Measurements from ENCODE around the gene SF3B2. TPM values are rescaled to one million over a fixed set of nuclear protein-coding genes. Genes with fewer than 3 reads are reported as not detected.
A peak's percentile ranks its signal among the peaks of the same experiment; 100 is the strongest.

Gene SF3B2, protein sequence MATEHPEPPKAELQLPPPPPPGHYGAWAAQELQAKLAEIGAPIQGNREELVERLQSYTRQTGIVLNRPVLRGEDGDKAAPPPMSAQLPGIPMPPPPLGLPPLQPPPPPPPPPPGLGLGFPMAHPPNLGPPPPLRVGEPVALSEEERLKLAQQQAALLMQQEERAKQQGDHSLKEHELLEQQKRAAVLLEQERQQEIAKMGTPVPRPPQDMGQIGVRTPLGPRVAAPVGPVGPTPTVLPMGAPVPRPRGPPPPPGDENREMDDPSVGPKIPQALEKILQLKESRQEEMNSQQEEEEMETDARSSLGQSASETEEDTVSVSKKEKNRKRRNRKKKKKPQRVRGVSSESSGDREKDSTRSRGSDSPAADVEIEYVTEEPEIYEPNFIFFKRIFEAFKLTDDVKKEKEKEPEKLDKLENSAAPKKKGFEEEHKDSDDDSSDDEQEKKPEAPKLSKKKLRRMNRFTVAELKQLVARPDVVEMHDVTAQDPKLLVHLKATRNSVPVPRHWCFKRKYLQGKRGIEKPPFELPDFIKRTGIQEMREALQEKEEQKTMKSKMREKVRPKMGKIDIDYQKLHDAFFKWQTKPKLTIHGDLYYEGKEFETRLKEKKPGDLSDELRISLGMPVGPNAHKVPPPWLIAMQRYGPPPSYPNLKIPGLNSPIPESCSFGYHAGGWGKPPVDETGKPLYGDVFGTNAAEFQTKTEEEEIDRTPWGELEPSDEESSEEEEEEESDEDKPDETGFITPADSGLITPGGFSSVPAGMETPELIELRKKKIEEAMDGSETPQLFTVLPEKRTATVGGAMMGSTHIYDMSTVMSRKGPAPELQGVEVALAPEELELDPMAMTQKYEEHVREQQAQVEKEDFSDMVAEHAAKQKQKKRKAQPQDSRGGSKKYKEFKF
- 179 and 196 TPM in 2 replicates for total RNA-seq
- polyA plus RNA-seq: 99.4 and 132 TPM in 2 replicates
- 127 and 139 TPM in 2 replicates for polyA plus RNA-seq (2011; cell fraction: cytosol; rRNA removed)
- polyA plus RNA-seq (2011; cell fraction: nucleus; rRNA removed): 131 and 143 TPM in 2 replicates
- polyA plus RNA-seq (2012): 160 and 170 TPM in 2 replicates
- polyA minus RNA-seq: 37.8 and 42.4 TPM in 2 replicates
- 65.5 TPM for polyA minus RNA-seq (2011; cell fraction: cytosol; rRNA and poly(A)+ RNA removed)
- polyA minus RNA-seq (2011; cell fraction: nucleus; rRNA and poly(A)+ RNA removed): 32.6 and 36.4 TPM in 2 replicates
- Bru-seq, nascent RNA: percentile 88 among the genes with signal in this experiment
- BruChase-seq, experiment 1, labeled RNA remaining after a 6-hour chase: percentile 97 among the genes with signal in this experiment
- percentile 93 among the genes with signal in this experiment for BruChase-seq, experiment 2, labeled RNA remaining after a 2-hour chase
- long read RNA-seq, transcript SF3B2-201 (22 exons, 2,903 nt): major isoform, 253 of 361 reads
- long read RNA-seq, partial matches to known transcripts: 41 of 361 reads
- long read RNA-seq, other reads (novel, unspliced or antisense): 66 of 361 reads

DNA sequence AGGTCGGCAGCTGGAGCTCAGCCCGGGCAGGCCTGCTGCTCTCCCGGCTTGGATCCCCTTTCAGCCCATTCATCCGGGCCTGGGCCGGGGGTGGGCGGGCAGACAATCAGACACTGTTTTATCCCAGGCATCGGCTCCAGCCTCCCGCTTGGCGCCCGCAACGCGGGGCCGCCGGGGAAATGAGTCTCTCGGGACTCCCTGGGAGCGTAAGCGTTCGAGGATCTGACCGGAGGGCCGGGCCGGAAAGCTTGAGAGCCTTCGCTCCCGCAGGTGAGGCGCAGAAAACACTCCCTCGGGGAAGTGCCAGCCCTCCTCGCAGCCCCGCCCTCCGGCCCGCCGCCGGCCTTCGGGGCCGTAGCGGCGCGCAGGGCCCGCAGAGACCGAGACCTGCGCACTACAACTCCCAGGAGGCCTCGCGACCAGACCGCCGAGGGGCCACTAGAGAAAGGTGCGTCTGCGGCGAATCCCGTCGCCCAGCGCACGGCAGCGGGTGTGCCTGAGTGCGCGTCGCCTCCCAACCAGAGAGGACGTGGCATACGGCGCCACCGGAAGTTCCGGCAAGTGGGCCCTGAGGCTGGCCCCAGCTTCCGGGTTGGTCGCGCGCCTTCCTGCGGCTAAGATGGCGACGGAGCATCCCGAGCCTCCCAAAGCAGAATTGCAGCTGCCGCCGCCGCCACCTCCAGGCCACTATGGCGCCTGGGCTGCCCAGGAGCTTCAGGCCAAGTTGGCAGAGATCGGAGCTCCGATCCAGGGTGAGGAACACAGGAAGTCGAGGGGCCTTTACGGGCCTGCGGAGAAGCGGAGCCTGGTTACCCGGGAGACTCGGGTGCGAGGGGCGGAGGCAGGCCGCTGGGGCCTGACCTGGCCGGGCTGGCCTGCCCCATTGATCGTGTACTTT is at the start of gene SF3B2:
SF3B2 (plus strand) TSS at position 599 of the 898 bp plus-strand sequence; CDS start at position 620, 21 bp downstream.
- DNase-seq (ENCODE audit: low read depth, low spot score): peak; percentile 99
- H3K79me2 ChIP-seq (ENCODE audit: control insufficient read depth, insufficient read depth, low read length): peaks cover 28% of the 10 kb centered on the region
- no peaks in the 10 kb centered on the region for H3K9me3 ChIP-seq (replicated peaks; ENCODE audit: control insufficient read depth, insufficient read depth, low read length)
- intact Hi-C loops (cut with micrococcal nuclease): loop anchor here (1.0 to 5.0 kb wide), 4 partner anchors 16 to 192 kb away; partner anchors contain the start of genes BANF1, C11orf68, DRAP1 and EIF1AD
- peak within 1 kb of the TSS; percentile 89 for H3K4me2 ChIP-seq (ENCODE audit: insufficient read depth, low read length)
- peaks cover 13 to 18% of the 10 kb centered on the region in 2 experiments for H3K36me3 ChIP-seq (ENCODE audit: control insufficient read depth in 2 of 2, extremely low read depth in 1 of 2, insufficient read depth in 2 of 2, low read length in 2 of 2)
- peak within 1 kb of the TSS; percentile 67 to 93 (median 80) for H3K4me3 ChIP-seq (replicated peaks in 1 of 3; ENCODE audit: insufficient read depth in 1 of 3, low read depth in 1 of 3, low read length in 3 of 3)
- POLR2A ChIA-PET: interaction anchor here (0.6 to 1.1 kb wide), 3 partner anchors 11 to 137 kb away, joined by 3 to 4 read pairs (median 3); partner anchors contain the start of gene BANF1
- TF ChIP-seq, protein P1, sequence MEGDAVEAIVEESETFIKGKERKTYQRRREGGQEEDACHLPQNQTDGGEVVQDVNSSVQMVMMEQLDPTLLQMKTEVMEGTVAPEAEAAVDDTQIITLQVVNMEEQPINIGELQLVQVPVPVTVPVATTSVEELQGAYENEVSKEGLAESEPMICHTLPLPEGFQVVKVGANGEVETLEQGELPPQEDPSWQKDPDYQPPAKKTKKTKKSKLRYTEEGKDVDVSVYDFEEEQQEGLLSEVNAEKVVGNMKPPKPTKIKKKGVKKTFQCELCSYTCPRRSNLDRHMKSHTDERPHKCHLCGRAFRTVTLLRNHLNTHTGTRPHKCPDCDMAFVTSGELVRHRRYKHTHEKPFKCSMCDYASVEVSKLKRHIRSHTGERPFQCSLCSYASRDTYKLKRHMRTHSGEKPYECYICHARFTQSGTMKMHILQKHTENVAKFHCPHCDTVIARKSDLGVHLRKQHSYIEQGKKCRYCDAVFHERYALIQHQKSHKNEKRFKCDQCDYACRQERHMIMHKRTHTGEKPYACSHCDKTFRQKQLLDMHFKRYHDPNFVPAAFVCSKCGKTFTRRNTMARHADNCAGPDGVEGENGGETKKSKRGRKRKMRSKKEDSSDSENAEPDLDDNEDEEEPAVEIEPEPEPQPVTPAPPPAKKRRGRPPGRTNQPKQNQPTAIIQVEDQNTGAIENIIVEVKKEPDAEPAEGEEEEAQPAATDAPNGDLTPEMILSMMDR (IDR thresholded peaks at IDR 0.05; ENCODE audit: extremely low read depth in 1 of 2, insufficient read depth in 1 of 2, low read depth in 1 of 2, low read length in 2 of 2): no peak
- TF ChIP-seq POLR2A (IDR thresholded peaks at IDR 0.05; ENCODE audit: low read depth, low read length): peak; percentile 88
- no peak for TF ChIP-seq JUN (IDR thresholded peaks at IDR 0.05; ENCODE audit: borderline replicate concordance, insufficient read depth, insufficient read length, low read depth)
- no peak for TF ChIP-seq FOS (IDR thresholded peaks at IDR 0.05; ENCODE audit: borderline replicate concordance, insufficient read depth, low read length)
- peak; percentile 89 for TF ChIP-seq POLR2AphosphoS5 (IDR thresholded peaks at IDR 0.05; ENCODE audit: insufficient read depth, low read depth, low read length)
- TF ChIP-seq, protein P2, sequence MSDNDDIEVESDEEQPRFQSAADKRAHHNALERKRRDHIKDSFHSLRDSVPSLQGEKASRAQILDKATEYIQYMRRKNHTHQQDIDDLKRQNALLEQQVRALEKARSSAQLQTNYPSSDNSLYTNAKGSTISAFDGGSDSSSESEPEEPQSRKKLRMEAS (IDR thresholded peaks at IDR 0.05; ENCODE audit: insufficient read depth, insufficient read length): peak; percentile 52
- no peak for TF ChIP-seq EZH2 (IDR thresholded peaks at IDR 0.05; ENCODE audit: borderline replicate concordance, low read depth, low read length, severe bottlenecking)
- no peaks in the 10 kb centered on the region for H4K20me1 ChIP-seq (replicated peaks; ENCODE audit: control insufficient read depth, extremely low read depth, insufficient read depth, low read length)
- dilution Hi-C loops (cut with MboI; ENCODE audit: extremely low pct_ligation_motif_present, low sequenced_read_pairs): no loop called here
- TSS peak; percentile 94 for BruUV-seq (replicated peaks)
- CTCF ChIA-PET: interaction anchor here (0.8 to 4.0 kb wide), 5 partner anchors 16 to 281 kb away, joined by 3 to 16 read pairs (median 3); partner anchors contain the start of gene MUS81
- H3K9ac ChIP-seq (replicated peaks; ENCODE audit: extremely low read depth, insufficient read depth, low read length): peak within 1 kb of the TSS; percentile 88
- peak within 1 kb of the TSS; percentile 83 for H2AFZ ChIP-seq (ENCODE audit: low read depth, low read length)
- peaks cover 14% of the 10 kb centered on the region for H3K4me1 ChIP-seq (ENCODE audit: control insufficient read depth, extremely low read depth, insufficient read depth, low read length)
- peak within 1 kb of the TSS; percentile 63 for H3K27ac ChIP-seq (ENCODE audit: insufficient read depth, low read depth, low read length)
- H3K27me3 ChIP-seq (ENCODE audit: control insufficient read depth in 2 of 2, insufficient read depth in 2 of 2, low read length in 2 of 2): peaks cover 0 to 1% of the 10 kb centered on the region in 2 experiments
- H3K9me1 ChIP-seq (replicated peaks; ENCODE audit: control insufficient read depth, extremely low read depth, insufficient read depth, low read length): no peaks in the 10 kb centered on the region
- peak; percentile 97 for FAIRE-seq

Measured in endothelial cell of umbilical vein (primary cell).